Ascending aorta (tissue), 2 donors: ENCODE measurements around the gene APPL2. TPM values are rescaled to one million over a fixed set of nuclear protein-coding genes. Genes with fewer than 3 reads are reported as not detected.

Experiments
- DNase-seq, 2 donors: peaks; one replicate each; pipeline ENCODE4 v3.0.0-alpha.2; 2019; ENCODE audit warnings: low spot score in 2 of 2
- H3K27ac ChIP-seq, 2 donors: fragments of 200-600 bp; sonication (generic); one replicate each; pipeline ENCODE4 v1.5.1; 2016 to 2017; ENCODE audit warnings: mild to moderate bottlenecking in 1 of 2
- H3K27me3 ChIP-seq: fragments of 200-600 bp; sonication (generic); one replicate; pipeline ENCODE4 v1.5.1; 2017
- H3K36me3 ChIP-seq, 2 donors: fragments of 200-600 bp; sonication (generic); one replicate each; pipeline ENCODE4 v1.5.1; 2016
- H3K4me1 ChIP-seq, 2 donors: fragments of 200-600 bp; sonication (generic); one replicate each; pipeline ENCODE4 v1.5.1; 2016 to 2017; ENCODE audit warnings: mild to moderate bottlenecking in 1 of 2
- H3K4me3 ChIP-seq, 2 donors: fragments of 200-600 bp; sonication (generic); one replicate each; pipeline ENCODE4 v1.5.1; 2016 to 2017; ENCODE audit warnings: mild to moderate bottlenecking in 1 of 2
- H3K9me3 ChIP-seq, 2 donors: fragments of 200-600 bp; sonication (generic); one replicate each; pipeline ENCODE4 v1.5.1; 2016
- CTCF ChIP-seq, 3 experiments: fragments of 200-600 bp in 2 of 3; fragments of 450-650 bp in 1 of 3; sonication (generic) in 2 of 3; IDR thresholded peaks; one replicate each; pipeline ENCODE4 v1.5.1; 2016 to 2019; ENCODE audit warnings: antibody characterized with exemption in 3 of 3, mild to moderate bottlenecking in 1 of 3, moderate library complexity in 1 of 3
- intact Hi-C: fragments of 100-400 bp; cut with DNase I; formaldehyde crosslinking; loops from one replicate; pipeline ENCODE4 v1.15.1; 2023
- total RNA-seq: library from RNA; depleted of rRNA; stranded (reverse); fragments of >200 nt; gene quantifications from one replicate; pipeline ENCODE4 v1.1.0, GENCODE V29; 2016

Gene APPL2
- total RNA-seq, 1 donor from 2014 or later, result 4.6 TPM

- Histone ChIP-seq H3K9me3 (peaks cover 0 to 11% of the 10 kb centered on the region in 2 donors), H3K27me3 (no peaks in the 10 kb centered on the region), H3K36me3 (peaks cover 21 to 45% of the 10 kb centered on the region in 2 donors), H3K4me1 (no peaks in the 10 kb centered on the region), H3K4me3 (no peak overlapping the region), H3K27ac (no peak overlapping the region)
- TF ChIP-seq CTCF (IDR thresholded peaks at IDR 0.05), result no peak
- no peak for DNase-seq
- intact Hi-C loops, result no loop called here
Observed at GRCh38 chr12:105175397-105175990, 60.5 kb downstream of the APPL2 start.

GRCh38 chr12:105171691-105172436, 64.1 kb downstream of the APPL2 start:
- H3K36me3 ChIP-seq, result peaks cover 29 to 68% of the 10 kb centered on the region in 2 donors
- H3K4me1 ChIP-seq, result no peaks in the 10 kb centered on the region
- intact Hi-C loops, result no loop called here

GRCh38 chr12:105170139-105170538, 65.8 kb downstream of the APPL2 start:
- Histone ChIP-seq H3K4me1 (no peaks in the 10 kb centered on the region), H3K9me3 (no peaks in the 10 kb centered on the region), H3K27ac (no peak overlapping the region), H3K4me3 (no peak overlapping the region), H3K36me3 (peaks cover 33 to 63% of the 10 kb centered on the region in 2 donors), H3K27me3 (no peaks in the 10 kb centered on the region)
- TF ChIP-seq CTCF (IDR thresholded peaks at IDR 0.05), result no peak
- intact Hi-C loops, result no loop called here
- DNase-seq, result no peak

More at GRCh38 chr12:105171691-105172436, 64.1 kb downstream of the APPL2 start:
- H3K9me3 ChIP-seq, result no peaks in the 10 kb centered on the region
- H3K4me3 ChIP-seq, result no peak overlapping the region
- DNase-seq, result no peak
- no peak overlapping the region for H3K27ac ChIP-seq
- no peak for TF ChIP-seq CTCF (IDR thresholded peaks at IDR 0.05)
- H3K27me3 ChIP-seq, result no peaks in the 10 kb centered on the region

GRCh38 chr12:105168006-105168405, 68.0 kb downstream of the APPL2 start:
- no peak for DNase-seq
- no peak overlapping the region for H3K4me3 ChIP-seq
- H3K36me3 ChIP-seq, result peaks cover 46 to 67% of the 10 kb centered on the region in 2 donors
- no peaks in the 10 kb centered on the region for H3K4me1 ChIP-seq
- no peak overlapping the region for H3K27ac ChIP-seq
- TF ChIP-seq CTCF (IDR thresholded peaks at IDR 0.05), result no peak
- H3K27me3 ChIP-seq, result no peaks in the 10 kb centered on the region
- intact Hi-C loops, result loop anchor here (5.0 kb wide), 1 partner anchor 214 kb away; no protein-coding TSS in a partner anchor
- no peaks in the 10 kb centered on the region for H3K9me3 ChIP-seq

- TF ChIP-seq CTCF (IDR thresholded peaks at IDR 0.05), result no peak
- no peak overlapping the region for H3K4me3 ChIP-seq
- no peaks in the 10 kb centered on the region for H3K9me3 ChIP-seq
- H3K27ac ChIP-seq, result no peak overlapping the region
- H3K36me3 ChIP-seq, result peaks cover 44 to 74% of the 10 kb centered on the region in 2 donors
- intact Hi-C loops, result loop anchor here (5.0 kb wide), 1 partner anchor 215 kb away; no protein-coding TSS in a partner anchor
- H3K4me1 ChIP-seq, result no peaks in the 10 kb centered on the region
- no peak for DNase-seq
- H3K27me3 ChIP-seq, result no peaks in the 10 kb centered on the region
Observed at GRCh38 chr12:105167346-105167745, 68.6 kb downstream of the APPL2 start.
